ENCODE measurements around the gene EFCAB3.
"Not testable (repeated sequence)": the region's sequence is repeated elsewhere in the genome, so short reads cannot be mapped to it uniquely, and the experiment has no call there.

EFCAB3 gene

DNA sequence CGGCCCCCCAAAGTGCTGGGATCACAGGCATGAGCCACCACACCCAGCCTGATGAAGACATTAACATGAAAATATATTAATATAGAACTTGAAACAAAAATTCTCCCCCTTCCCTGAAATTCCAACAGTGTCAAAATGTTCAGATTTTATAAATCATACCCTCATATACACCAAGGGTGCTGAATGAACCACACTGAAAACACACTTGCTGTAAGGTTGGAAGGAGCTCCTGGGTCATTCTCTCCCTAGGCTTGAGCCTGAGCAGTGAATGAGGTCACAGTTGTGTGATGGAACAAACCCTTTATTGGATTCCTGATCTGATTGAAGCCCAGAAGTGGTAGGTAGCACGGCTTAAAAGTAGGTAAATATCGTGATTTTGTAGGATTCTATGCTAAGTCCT is at the start of gene EFCAB3:
EFCAB3 (plus strand) TSS at position 301 of the 400 bp plus-strand sequence. CDS start 2,427 bp downstream, outside the sequence.
- no peak for DNase-seq (ENCODE audit: low spot score)

DNA sequence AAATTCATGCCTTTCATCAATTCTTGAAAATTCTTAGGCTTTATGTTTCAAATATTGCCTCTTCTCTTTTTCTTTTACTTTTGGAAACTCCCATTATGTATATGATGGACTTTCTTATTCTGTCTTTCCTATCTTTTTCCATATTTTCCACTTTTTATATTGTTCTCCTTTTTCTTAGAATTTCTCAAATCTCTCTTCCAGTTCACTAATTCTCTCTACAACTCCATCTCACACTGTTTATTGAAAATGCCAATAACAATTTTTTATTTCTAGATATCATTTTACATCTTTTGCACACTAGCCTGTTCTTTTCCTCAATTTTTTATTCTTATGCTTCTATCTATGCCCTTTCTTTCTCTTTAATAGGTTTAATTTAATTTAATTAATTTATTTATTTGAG is 43.8 kb upstream of the EFCAB3 start:
- no peak for DNase-seq (ENCODE audit: low spot score)

DNA sequence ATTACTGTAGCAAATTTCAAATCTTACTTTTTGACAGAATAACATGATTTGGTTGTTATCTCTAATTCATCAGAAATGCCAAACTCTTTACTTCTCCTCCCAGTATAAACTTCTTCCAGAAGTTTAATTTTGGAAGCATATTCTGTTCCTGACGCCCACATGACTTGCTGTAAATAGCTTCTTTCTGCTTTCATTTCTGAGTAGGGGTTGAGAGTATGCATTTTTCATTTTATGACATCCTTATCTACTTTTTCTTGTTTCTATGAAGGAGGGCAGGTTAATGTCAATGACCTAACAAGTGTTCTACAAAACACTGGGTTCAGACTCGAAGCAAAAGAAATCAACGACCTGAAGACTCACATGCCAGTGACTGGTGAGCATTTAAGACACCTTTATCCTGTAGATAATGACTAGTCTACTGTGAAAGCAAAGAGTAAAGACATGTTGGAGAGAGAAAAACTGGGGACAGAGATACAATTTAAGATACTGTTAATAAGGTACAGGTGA is 36.5 kb upstream of the EFCAB3 start:
- no peak for DNase-seq (ENCODE audit: low spot score)

DNA sequence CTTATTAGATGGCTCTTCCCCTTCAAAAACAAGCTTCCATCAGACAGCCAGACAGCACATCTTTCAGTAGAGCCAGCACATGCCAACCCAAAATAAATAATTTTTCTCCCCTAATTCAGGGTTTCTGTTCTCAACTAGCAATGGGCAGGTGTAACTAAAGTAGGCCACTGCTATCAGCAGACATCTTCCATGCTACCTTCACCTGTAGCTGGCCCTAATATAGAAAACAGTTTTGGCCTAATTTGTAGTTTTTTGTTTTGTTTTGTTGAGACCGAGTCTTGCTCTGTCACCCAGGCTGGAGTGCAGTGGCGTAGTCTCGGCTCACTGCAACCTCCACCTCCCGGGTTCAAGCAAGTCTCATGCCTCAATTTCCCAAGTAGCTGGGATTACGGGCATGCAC is 29.2 kb upstream of the EFCAB3 start:
- DNase-seq (ENCODE audit: low spot score) = no peak

DNA sequence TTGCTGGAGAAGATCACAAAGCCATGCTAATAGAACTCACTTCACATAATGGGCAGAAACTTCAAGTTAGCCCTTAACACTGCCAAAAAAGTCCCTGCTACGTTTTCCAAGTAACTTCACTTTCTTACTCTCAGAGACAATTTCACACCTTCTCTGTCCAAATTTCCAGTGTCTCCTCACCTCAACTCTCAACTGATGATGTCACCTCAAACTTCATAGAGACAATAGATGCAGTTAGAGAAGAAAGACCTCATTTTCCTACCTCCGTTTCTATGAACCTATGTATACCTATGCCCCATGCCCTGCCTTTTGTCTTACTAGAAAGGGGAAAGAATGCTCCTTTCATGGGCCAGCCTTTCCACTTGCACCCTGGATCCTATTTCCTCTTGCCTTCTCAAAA is 14.2 kb upstream of the EFCAB3 start:
- DNase-seq (ENCODE audit: low spot score) = no peak

DNA sequence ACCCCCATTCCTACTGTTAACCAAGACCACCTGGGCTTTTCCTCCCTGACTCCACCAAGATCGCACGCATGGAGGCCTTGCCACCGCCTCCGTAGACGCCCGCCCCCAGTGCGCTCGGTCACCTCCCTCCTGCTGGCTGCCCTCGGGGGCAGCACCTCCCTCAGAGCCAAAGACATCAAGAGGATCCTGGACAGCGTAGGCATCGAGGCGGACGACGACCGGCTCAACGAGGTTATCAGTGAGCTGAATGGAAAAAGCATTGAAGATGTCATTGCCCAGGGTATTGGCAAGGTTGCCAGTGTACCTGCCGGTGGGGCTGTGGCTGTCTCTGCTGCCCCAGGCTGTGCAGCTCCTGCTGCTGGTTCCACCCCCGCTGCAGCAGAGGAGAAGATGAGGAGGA is 1.2 kb downstream of the EFCAB3 start:
- DNase-seq (ENCODE audit: low spot score) = no peak

DNA sequence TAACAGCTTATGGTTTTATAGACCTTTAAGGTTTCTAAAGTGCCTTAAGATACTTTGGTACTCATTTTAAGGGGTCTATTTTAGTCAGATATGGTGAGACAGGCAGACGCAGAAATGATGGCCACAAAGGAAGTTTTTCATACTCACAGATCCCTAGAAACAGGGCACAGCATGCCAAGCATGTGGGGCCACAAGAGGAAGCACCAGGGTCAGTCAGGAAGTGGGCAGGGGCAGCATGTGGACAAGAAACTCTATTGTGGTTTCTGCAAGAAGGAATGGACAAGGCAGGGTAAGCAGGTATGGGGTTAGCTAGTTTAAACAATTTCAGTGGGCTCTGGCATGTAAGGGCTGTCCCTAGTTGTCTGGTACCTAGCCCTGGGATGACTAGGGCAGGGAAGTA is 8.5 kb downstream of the EFCAB3 start:
- DNase-seq (ENCODE audit: low spot score) = no peak

DNA sequence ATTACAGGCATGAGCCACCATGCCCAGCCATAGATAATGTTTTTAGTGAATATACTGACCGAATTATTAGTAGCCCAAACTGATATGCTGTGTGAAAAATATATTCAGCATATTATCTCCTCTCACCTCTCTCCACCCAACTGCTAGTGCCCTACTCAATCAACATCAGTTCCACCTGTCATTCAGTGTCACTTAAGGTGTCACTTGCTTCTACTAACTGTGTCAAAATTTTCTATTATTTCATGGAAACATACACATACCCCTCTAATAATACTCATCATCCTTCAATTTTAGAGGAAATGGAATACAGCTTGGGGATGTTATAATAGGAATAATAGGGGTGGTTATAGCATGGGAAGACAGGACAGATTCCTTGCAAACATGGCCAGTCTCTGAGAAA is 12.6 kb downstream of the EFCAB3 start:
- no peak for DNase-seq (ENCODE audit: low spot score)

DNA sequence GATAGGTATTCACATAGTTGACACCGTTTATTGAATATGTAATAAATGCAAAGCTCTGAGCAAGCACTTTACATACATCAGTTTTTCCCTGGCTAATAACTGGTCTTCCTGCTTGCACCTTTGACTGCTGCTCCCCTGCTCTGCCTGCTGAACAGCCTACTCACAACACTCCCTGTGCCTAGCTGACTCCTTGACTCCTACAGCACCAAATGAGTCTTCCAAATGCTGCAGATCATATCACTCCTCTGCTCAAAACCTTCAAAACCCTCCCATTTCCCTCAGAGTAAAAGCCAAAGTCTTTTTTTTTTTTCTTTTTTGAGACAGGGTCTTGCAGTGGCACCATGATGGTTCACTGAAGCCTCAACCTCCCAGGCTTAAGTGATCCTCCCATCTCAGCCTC is 18.5 kb downstream of the EFCAB3 start:
- no peak for DNase-seq (ENCODE audit: low spot score)

DNA sequence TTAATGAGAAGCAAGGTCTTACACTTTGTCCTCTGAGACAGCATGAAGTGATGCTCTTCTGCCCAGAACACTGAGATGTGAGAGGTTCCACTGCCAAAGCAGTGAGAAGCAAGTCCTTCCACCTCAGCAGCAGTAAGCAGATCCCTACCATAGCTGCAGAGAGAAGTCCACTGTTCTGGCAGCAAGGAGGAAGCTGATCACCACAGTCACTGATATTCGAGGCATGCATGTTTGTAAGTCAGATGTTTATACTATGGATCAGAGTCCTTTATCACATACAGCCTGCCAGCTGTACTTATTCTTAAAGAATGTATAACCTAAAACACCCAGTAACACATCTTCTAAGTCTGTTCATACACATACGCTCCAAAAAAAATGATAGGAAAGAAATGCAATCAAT is 25.1 kb downstream of the EFCAB3 start:
- no peak for DNase-seq (ENCODE audit: low spot score)

DNA sequence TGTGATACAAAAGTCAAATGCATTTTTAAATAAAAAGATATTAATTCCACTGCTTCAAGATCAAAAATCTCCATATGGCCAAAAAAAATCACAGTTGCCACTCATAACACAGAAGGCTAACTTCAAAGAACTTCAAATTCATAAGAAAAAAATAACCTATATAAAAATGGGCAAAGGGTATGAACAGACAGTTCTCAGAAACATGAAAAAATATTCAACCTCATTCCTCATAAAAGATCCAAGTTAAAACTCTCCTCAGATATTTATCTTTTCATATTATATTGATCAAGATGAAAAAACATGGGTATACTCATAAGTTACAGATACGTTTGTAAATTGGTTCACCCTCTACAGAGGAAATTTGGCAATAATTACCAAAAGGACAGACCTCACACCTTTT is 32.7 kb downstream of the EFCAB3 start:
- DNase-seq (ENCODE audit: low spot score) = not testable (repeated sequence)

DNA sequence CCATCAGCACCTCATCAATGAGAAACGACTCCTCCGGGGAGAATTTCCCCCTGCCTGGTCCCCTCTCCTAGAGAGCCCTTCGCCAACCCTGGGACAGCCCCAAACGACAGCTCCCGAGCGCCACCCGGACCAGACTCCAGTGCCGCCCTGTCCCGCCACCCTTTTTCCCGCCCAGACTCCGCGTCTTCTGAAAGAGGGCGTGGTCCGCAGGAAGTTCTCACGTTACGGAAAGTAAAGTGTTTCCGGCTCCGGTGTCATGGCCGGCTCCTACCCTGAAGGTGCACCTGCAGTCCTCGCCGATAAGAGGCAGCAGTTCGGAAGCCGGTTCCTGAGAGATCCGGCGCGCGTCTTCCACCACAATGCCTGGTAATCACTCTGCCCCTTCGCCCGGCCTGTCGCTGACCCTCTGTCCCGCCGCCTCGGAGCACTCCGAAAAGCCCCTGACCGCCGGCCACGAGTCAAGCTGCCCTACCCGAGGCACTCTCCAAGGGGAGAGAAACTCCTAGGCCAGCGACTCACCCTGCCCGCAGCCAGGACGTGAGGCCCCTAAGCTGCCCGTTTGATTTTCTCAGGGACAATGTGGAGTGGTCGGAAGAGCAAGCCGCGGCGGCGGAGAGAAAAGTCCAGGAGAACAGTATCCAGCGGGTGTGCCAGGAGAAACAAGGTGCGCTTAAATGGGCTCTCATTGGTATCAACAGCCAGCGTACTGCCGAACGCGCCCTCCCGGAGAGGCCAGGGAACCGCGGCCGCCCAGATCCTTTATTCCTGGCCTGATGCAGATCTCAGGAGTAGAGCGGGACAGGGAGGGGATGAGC is 43.5 kb downstream of the EFCAB3 start, which contains the start of gene METTL2A:
METTL2A (plus strand) TSS at position 251 of the 815 bp plus-strand sequence; CDS start at position 257, 6 bp downstream.
- DNase-seq (ENCODE audit: low spot score) = peak; percentile 82

DNA sequence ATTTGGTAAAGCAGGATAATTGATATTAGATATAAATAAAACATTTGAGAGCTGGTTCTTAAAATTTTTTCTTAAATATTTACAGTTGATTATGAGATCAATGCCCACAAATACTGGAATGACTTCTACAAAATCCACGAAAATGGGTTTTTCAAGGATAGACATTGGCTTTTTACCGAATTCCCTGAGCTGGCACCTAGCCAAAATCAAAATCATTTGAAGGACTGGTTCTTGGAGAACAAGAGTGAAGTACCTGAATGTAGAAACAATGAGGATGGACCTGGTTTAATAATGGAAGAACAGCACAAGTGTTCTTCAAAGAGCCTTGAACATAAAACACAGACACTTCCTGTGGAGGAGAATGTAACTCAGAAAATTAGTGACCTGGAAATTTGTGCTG is 45.9 kb downstream of the EFCAB3 start:
- DNase-seq (ENCODE audit: low spot score) = not testable (repeated sequence)

DNA sequence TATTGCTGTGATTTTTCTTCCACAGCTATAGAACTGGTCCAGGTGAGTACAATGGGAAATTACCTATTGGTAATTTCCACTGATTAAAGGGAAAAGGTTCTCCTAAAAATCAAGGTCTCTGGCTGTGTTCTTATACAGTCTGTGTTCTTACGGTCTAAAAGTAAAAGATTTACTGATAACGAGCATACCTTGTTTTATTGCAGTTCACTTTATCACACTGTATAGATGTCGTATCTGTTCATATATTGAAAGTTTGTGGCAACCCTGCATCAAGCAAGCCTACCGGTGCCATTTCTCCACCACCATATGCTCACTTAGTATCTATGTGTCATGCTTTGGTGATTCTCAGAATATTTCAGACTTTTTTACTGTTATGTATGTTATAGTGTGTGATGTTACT is 54.9 kb downstream of the EFCAB3 start:
- not testable (repeated sequence) for DNase-seq (ENCODE audit: low spot score)

DNA sequence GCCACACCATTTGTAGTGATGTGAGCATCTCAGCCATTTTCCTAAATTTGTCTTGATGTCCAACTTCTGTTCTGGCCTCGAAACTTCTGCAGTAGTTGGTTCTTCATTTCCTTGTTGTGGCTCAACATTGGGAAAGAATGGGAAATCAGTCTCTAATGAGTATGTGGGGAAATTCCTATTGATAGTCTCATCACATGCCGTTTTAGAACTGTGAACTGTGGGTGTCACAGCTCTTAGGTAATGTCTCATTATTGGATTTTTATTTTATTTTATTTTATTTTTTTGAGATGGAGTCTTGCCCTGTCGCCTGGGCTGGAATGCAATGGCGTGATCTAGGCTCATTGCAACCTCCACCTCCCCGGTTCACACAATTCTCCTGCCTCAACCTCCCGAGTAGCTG is 60.8 kb downstream of the EFCAB3 start:
- DNase-seq (ENCODE audit: low spot score) = not testable (repeated sequence)

DNA sequence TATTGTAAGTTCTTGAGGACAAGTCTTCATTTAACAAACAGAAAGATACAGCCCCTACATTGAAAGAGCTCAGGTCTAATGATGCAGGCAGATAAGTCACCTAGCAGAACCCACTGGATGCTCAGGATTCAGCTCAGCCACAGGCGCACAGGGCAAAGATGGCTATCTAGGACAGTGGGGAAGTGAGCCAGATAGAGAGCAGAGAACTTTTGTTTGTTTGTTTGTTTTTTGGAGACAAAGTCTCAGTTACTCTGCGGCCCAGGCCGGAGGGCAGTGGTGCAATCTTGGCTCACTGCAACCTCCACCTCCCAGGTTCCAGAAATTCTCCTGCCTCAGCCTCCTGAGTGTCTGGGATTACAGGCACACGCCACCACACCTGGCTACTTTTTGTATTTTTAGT is 63.7 kb downstream of the EFCAB3 start:
- no peak for DNase-seq (ENCODE audit: low spot score)

DNA sequence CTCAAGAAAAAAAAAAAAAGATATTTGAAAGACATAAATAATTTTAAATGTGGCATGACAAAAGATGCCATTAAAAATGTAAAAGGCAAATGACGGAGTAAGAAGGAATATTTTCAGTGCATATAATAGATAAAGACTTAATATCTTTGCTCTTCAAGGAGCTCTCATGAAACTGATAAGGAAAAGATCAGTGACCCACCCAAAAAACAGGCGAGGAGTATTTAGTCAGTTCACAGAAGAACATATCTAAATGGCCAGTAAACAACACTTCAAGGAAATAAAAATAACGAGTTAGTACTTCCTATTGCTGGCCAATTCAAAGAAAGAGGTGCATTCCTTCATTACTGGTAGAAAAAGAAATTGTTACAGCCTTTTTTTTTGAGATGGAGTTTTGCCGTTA is 65.4 kb downstream of the EFCAB3 start:
- not testable (repeated sequence) for DNase-seq (ENCODE audit: low spot score)

DNA sequence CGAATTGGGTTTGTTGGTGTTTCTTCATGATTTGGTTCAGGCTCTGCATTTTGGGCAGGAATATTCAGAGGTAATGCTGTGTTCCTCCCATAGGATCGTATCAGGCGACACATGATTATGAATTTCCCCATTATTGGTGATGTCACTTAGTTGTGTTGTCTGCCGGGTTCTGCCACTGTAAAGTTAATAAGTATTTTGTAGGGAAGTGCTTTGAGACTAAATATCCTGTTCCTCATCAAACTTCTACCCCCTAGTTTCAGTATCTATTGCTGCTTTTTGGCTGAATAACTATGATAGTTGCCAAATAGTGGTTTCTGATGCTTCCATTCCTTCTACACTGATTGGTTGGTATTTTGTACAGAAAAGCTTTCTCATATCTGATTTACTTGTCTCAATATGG is 71.8 kb downstream of the EFCAB3 start:
- DNase-seq (ENCODE audit: low spot score) = not testable (repeated sequence)

DNA sequence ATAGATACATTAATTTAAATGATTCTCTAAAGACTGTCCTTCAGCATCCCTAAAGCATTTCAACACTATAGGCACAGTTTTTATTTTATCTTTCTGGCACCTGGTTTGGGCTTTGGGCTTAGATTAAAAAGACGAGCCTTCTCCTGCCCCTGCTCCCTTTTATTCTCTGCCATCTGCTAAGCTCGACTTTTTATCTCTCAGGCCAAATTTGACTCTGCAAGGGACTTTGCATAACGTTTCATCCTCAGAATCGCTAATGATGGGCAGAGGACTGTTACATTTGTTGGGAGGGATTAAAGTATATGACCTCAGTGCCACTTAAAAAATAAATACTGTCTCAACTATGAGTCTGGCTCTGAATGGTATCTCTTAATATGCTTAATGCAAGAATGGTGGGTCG is 72.7 kb downstream of the EFCAB3 start:
- DNase-seq (ENCODE audit: low spot score) = not testable (repeated sequence)

DNA sequence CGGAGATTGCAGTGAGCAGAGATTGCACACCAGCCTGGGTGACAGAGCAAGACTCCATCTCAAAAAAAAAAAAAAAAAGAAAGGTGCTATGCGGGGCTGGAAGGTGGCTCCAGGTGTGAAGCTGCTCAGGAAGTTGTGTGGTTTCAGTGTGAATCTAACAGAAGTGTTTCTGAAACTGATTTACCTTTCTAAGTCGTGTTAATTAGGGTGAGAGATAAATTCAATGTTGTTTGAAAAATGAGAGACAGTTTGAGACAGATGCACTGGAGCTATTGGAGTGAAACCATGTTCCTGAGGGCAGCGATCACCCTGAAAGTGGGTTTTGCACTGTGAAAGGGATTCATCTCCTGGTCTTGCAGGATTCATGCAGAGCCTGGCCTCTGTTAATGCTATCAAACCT is 73.3 kb downstream of the EFCAB3 start:
- not testable (repeated sequence) for DNase-seq (ENCODE audit: low spot score)

DNA sequence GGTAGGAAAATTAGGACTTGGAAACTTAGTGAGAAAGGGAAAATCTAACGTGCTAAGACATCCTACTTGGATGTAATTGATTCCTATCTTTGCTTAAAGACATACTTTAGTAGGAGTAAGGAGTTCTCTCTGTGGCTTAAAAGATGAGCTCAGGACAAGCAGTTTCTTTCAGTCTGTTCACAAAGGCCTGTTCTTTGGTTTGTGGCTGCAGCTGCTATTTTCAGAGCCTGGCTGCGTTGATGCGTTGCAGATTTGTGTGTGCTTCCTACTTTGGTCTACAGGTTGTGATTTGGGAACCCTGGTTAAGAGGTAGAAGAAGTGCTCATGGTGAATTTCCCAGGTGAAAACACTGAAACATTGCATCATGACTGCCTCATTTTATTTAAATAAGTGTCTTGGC is 73.8 kb downstream of the EFCAB3 start:
- not testable (repeated sequence) for DNase-seq (ENCODE audit: low spot score)

DNA sequence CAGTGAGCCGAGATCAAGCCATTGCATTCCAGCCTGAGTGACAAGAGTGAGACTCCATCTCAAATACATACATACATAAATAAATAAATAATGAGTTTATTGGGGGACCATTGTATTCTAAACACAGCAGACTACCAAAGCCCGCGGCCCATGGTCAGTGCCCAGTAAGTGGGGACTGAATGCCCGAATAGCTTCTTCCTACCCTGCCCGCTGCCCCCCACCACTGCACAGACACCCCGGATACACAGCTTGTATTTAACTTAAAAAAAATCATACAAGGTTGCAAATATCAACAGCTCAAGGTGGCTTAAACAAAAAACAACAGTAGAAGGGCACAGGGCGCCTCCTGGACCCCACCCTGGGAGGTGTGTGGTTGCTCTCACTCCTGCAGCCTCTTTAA is 75.7 kb downstream of the EFCAB3 start:
- DNase-seq (ENCODE audit: low spot score) = no peak

DNA sequence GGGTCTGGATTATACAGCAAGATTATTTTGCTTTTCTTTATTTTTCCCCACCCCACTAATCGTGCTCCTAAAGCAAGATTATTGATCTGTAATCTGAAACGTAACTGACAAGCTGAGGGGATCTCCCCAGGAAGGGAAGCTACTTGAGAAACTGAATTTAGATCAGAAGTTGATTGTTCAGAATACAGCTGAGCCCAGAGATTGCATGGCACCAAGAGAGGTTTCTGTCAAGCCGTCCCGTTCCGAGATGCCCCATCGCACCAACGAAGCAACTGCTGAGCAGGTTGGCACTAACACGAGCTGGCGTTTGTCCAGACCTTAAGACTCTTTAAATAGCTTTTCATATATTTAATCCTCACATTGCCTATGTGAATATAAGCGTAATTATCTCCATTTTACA is 78.1 kb downstream of the EFCAB3 start:
- not testable (repeated sequence) for DNase-seq (ENCODE audit: low spot score)

DNA sequence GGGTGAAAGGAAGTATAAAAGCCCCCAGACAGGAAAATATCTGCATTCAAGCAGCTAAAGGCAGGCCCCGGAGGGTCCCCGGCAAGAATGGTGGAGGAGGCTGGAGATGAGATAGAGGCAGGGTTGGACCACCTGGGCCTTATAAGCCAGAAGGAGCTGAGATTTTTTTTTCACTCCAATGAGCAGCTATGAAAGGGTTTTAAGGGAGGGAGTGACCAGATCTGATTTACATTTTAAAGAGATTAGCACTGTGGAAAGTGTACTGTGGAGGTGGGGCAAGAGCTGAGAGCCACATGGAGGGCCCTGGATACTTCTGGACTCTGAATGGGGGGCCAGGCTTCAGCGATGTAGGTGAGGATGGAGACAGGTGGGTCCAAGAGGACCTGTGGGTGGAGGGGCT is 84.1 kb downstream of the EFCAB3 start:
- DNase-seq (ENCODE audit: low spot score) = not testable (repeated sequence)

Data from CD4-positive, alpha-beta T cell treated with Interleukin-15 for 4 hours (primary cell).